IMR-90 (cell line): Measurements from ENCODE around the gene KIF1A.

Experiments
- BHLHE40 ChIP-seq: fragments of 150-350 bp; IDR thresholded peaks from 2 replicates; pipeline ENCODE4 v1.6.1; 2016; ENCODE audit warnings: mild to moderate bottlenecking, low read depth, low read length
- CTCF ChIP-seq: conservative IDR thresholded peaks from 2 replicates; pipeline ENCODE4 v1.5.1; 2012; ENCODE audit warnings: mild to moderate bottlenecking, low read depth, low read length, improper control_type of control experiment
- MAFK ChIP-seq: IDR thresholded peaks from 2 replicates; pipeline ENCODE4 v1.6.1; 2012; ENCODE audit warnings: low read depth, low read length, improper control_type of control experiment
- MXI1 ChIP-seq: IDR thresholded peaks from 2 replicates; pipeline ENCODE4 v1.6.1; 2012; ENCODE audit warnings: low read depth, mild to moderate bottlenecking, low read length, moderate library complexity, borderline replicate concordance
- NFE2L2 ChIP-seq: fragments of 150-350 bp; IDR thresholded peaks from 2 replicates; pipeline ENCODE4 v1.6.1; 2016; ENCODE audit warnings: low read depth, mild to moderate bottlenecking, low read length
- POLR2A ChIP-seq: IDR thresholded peaks from 2 replicates; pipeline ENCODE4 v1.6.1; 2012; ENCODE audit warnings: mild to moderate bottlenecking, low read depth, low read length
- RAD21 ChIP-seq: IDR thresholded peaks from 2 replicates; pipeline ENCODE4 v1.6.1; 2012; ENCODE audit warnings: low read length, improper control_type of control experiment
- RFX5 ChIP-seq: IDR thresholded peaks from 2 replicates; pipeline ENCODE4 v1.8.0; 2012; ENCODE audit warnings: low read depth, mild to moderate bottlenecking, low read length, moderate library complexity
- TF ChIP-seq, protein P1 (sequence below): fragments of 150-350 bp; IDR thresholded peaks from 2 replicates; pipeline ENCODE4 v1.6.1; 2017; ENCODE audit warnings: mild to moderate bottlenecking, antibody characterized with exemption, low read length, low read depth

DNA sequence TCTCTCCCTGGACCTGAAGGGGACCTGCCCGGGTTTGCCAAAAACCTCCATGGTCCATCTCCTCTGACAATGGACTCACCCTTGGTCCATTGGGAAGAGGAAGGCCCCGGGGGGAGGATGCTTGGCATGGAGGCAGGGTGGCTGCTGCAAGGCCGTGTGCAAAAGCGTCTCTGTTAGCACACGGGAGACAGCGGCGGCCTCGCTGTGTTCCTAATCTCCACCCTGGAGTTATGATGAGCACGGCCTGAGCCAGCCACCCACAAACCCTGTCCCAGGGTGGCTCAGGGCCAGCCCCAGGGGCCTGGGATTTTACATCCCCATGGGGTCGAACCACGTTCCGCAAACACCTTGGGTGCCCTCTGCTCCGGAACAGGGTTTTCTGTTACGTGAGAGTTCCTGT, 92.6 kb downstream of the KIF1A start:
- TF ChIP-seq CTCF (no peak), NFE2L2 (no peak), RFX5 (no peak), MAFK (no peak), POLR2A (no peak), BHLHE40 (no peak), RAD21 (no peak), MXI1 (no peak)
- TF ChIP-seq, protein P1, sequence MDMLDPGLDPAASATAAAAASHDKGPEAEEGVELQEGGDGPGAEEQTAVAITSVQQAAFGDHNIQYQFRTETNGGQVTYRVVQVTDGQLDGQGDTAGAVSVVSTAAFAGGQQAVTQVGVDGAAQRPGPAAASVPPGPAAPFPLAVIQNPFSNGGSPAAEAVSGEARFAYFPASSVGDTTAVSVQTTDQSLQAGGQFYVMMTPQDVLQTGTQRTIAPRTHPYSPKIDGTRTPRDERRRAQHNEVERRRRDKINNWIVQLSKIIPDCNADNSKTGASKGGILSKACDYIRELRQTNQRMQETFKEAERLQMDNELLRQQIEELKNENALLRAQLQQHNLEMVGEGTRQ: no peak
